ENCODE measurements around the gene JPT1.
A peak's percentile ranks its signal among the peaks of the same experiment; 100 is the strongest.

The JPT1 gene

GRCh38 chr17:75116737-75117136 is 37.6 kb downstream of the JPT1 start:
- no peak for TF ChIP-seq CTCF (IDR thresholded peaks at IDR 0.05; ENCODE audit: low read depth, low read length, missing control alignments)
- no peak for DNase-seq (ENCODE audit: extremely low read depth, low read depth)
- H3K4me3 ChIP-seq (replicated peaks; ENCODE audit: low read depth, low read length), result no peak overlapping the region

- DNase-seq (ENCODE audit: extremely low read depth, low read depth), result no peak
- no peak for TF ChIP-seq CTCF (IDR thresholded peaks at IDR 0.05; ENCODE audit: low read depth, low read length, missing control alignments)
- no peak overlapping the region for H3K4me3 ChIP-seq (replicated peaks; ENCODE audit: low read depth, low read length)
These were observed 38.8 kb downstream of the JPT1 start for GRCh38 chr17:75115555-75115954.

GRCh38 chr17:75114552-75115314 is 39.6 kb downstream of the JPT1 start:
- H3K4me3 ChIP-seq (replicated peaks; ENCODE audit: low read depth, low read length), result peak overlapping the region; percentile 42
- DNase-seq (ENCODE audit: extremely low read depth, low read depth), result no peak
- TF ChIP-seq CTCF (IDR thresholded peaks at IDR 0.05; ENCODE audit: low read depth, low read length, missing control alignments), result no peak

GRCh38 chr17:75113798-75114551 is 40.3 kb downstream of the JPT1 start:
- peak; percentile 97 for TF ChIP-seq CTCF (IDR thresholded peaks at IDR 0.05; ENCODE audit: low read depth, low read length, missing control alignments)
- H3K4me3 ChIP-seq (replicated peaks; ENCODE audit: low read depth, low read length), result peak overlapping the region; percentile 42

GRCh38 chr17:75111777-75112335 is 42.5 kb downstream of the JPT1 start:
- DNase-seq (ENCODE audit: extremely low read depth, low read depth), result no peak
- H3K4me3 ChIP-seq (replicated peaks; ENCODE audit: low read depth, low read length), result no peak overlapping the region
- TF ChIP-seq CTCF (IDR thresholded peaks at IDR 0.05; ENCODE audit: low read depth, low read length, missing control alignments), result no peak

More at GRCh38 chr17:75113798-75114551, 40.3 kb downstream of the JPT1 start:
- DNase-seq (ENCODE audit: extremely low read depth, low read depth), result peak; percentile 79

- H3K4me3 ChIP-seq (replicated peaks; ENCODE audit: low read depth, low read length), result peak overlapping the region; percentile 69
- TF ChIP-seq CTCF (IDR thresholded peaks at IDR 0.05; ENCODE audit: low read depth, low read length, missing control alignments), result no peak
- DNase-seq (ENCODE audit: extremely low read depth, low read depth), result no peak
These were observed 43.9 kb downstream of the JPT1 start for GRCh38 chr17:75110234-75110937.

Measured in HFF-Myc (cell line).